ENCODE results near the gene KRTAP21-2. TPM values are rescaled to one million over a fixed set of nuclear protein-coding genes. Genes with fewer than 3 reads are reported as not detected.
"Not testable (repeated sequence)": the region's sequence is repeated elsewhere in the genome, so short reads cannot be mapped to it uniquely, and the experiment has no call there.

The KRTAP21-2 gene
- total RNA-seq, 4 donors from 2014 or later: not detected

DNA sequence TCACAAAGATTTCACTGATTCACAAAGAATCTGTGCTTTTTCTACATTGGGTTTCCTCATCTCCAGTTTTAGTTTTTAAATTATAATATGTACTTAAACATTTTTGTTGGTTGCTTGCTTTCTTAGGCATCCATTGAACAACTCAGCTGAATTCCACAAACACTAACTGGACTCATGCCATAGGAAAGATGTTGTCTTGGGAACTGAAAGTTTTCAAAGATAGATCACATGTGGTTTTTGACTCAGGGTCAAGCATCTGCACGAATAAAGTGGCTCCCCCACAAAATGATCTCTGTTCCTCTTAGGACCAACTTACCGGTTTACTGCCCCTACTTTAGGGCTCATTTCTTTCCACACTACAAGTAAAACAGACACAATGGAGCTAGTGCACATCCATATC is 11.2 kb upstream of the KRTAP21-2 start:
- ATAC-seq: no peak
- TF ChIP-seq CTCF (IDR thresholded peaks at IDR 0.05) (no peak), POLR2A (IDR thresholded peaks at IDR 0.05) (no peak), EP300 (IDR thresholded peaks at IDR 0.05) (no peak), POLR2AphosphoS5 (IDR thresholded peaks at IDR 0.05) (no peak)
- Histone ChIP-seq H3K4me1 (no peaks in the 10 kb centered on the region), H3K27ac (no peak overlapping the region), H3K4me3 (no peak overlapping the region), H3K27me3 (no peaks in the 10 kb centered on the region), H3K9me3 (no peaks in the 10 kb centered on the region), H3K36me3 (no peaks in the 10 kb centered on the region)
- 29 to 52% methylated on average over 2 of the region's 2 CpGs for WGBS, 2 donors (ENCODE audit: low coverage in 1 of 2)

DNA sequence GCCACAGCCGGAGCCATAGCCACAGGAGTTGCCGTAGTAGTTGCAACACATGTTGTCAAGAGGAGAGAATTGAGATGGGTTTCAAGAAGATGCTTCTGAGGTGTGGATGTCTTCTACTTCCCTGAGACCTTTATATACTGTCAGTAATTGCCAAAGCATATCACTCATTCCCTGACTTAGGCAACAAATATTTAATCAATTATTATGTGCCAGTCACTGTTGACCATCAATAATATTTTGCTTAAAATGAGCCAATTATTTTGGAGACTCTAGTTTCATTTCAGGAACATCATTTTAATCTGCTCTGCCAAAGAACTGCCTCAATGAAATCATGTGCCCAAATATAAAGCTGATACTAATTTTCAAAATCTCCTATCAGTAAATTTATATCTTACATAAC is 8.3 kb upstream of the KRTAP21-2 start, which contains the start of gene KRTAP21-1:
Gene KRTAP21-1 (minus strand): TSS at position 101 of the 400 bp plus-strand sequence. CDS start 50 bp downstream, at position 51.
- WGBS, 2 donors (ENCODE audit: low coverage in 1 of 2): 90 to 100% methylated on average over 2 of the region's 2 CpGs
- H3K27ac ChIP-seq, H3K36me3 ChIP-seq, ATAC-seq, H3K27me3 ChIP-seq, H3K9me3 ChIP-seq, H3K4me1 ChIP-seq, H3K4me3 ChIP-seq: not testable (repeated sequence)

DNA sequence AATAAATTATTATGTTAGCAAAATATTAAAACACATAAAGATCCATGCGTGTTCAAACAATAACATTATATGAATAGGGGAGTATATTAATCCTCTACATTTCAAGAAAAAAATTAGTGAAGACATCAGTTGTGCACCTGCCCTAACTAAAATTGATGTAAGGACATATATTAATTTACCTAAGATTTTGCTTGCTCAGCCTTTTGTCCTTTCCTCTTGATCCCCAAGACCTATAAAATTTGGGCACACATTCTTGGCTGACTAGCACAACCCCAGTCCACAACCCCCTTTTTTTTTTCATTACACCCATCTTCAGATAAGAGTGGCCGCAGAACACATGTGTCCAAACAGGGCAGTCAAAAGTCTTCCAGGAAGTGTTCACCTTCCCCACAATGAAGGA is 6.6 kb downstream of the KRTAP21-2 start:
- no peak for ATAC-seq
- H3K27me3 ChIP-seq: no peaks in the 10 kb centered on the region
- H3K36me3 ChIP-seq: no peaks in the 10 kb centered on the region
- no peaks in the 10 kb centered on the region for H3K9me3 ChIP-seq
- 78 to 90% methylated on average over 2 of the region's 2 CpGs for WGBS, 2 donors (ENCODE audit: low coverage in 1 of 2)
- TF ChIP-seq EP300 (IDR thresholded peaks at IDR 0.05) (no peak), POLR2AphosphoS5 (IDR thresholded peaks at IDR 0.05) (no peak), POLR2A (IDR thresholded peaks at IDR 0.05) (no peak), CTCF (IDR thresholded peaks at IDR 0.05) (no peak)
- no peaks in the 10 kb centered on the region for H3K4me1 ChIP-seq
- no peak overlapping the region for H3K27ac ChIP-seq
- no peak overlapping the region for H3K4me3 ChIP-seq

DNA sequence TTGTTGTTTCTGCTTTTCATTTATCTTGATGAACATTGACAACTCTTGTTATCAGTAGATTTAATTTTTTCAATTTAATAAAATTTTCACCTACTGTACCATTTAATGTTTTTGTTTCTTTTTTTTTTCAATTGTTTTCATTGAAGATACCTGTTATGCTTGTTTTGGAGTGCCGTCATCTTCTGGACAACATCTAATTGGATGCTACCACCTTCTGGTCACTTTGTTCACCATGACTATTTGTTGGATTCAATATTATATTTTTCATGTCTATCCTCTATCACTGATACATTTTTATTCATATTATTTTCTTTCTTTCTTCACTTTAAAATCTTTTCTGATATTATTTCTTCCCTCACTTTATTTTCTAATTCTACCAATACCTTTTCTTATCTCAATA is 14.0 kb downstream of the KRTAP21-2 start:
- Histone ChIP-seq H3K4me1 (no peaks in the 10 kb centered on the region), H3K36me3 (no peaks in the 10 kb centered on the region), H3K27ac (no peak overlapping the region), H3K9me3 (no peaks in the 10 kb centered on the region), H3K4me3 (no peak overlapping the region), H3K27me3 (no peaks in the 10 kb centered on the region)
- WGBS, 2 donors (ENCODE audit: low coverage in 1 of 2): 69 to 71% methylated on average over 1 of the region's 1 CpG
- no peak for TF ChIP-seq EP300 (IDR thresholded peaks at IDR 0.05)
- TF ChIP-seq POLR2AphosphoS5 (IDR thresholded peaks at IDR 0.05): no peak
- TF ChIP-seq CTCF (IDR thresholded peaks at IDR 0.05): no peak
- no peak for TF ChIP-seq POLR2A (IDR thresholded peaks at IDR 0.05)
- no peak for ATAC-seq

DNA sequence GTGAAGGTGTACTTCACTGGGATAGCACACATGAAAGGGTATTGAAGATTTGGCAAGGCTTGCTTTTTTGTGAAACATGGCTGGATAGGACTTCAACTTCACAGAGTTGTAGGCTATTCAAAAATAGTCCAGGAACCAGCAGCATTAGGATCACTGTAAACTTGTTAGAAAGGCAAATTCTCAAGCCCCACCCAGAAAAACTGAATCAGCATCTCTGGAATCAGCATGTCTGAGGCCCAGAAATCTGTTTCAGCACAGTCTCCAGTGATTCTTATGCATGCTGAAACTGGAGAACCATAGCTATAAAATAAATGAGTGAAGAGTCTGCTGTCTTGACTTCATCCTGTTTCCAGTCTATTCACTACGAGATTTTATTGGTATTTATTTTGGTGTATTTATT is 20.3 kb downstream of the KRTAP21-2 start:
- 69 to 75% methylated on average over 1 of the region's 1 CpG for WGBS, 2 donors (ENCODE audit: low coverage in 1 of 2)
- Histone ChIP-seq H3K36me3 (no peaks in the 10 kb centered on the region), H3K9me3 (no peaks in the 10 kb centered on the region), H3K27ac (no peak overlapping the region), H3K4me1 (no peaks in the 10 kb centered on the region), H3K27me3 (no peaks in the 10 kb centered on the region), H3K4me3 (no peak overlapping the region)
- no peak for TF ChIP-seq POLR2A (IDR thresholded peaks at IDR 0.05)
- TF ChIP-seq EP300 (IDR thresholded peaks at IDR 0.05): no peak
- no peak for ATAC-seq

- no peak for TF ChIP-seq POLR2A (IDR thresholded peaks at IDR 0.05)
- TF ChIP-seq EP300 (IDR thresholded peaks at IDR 0.05): no peak
- TF ChIP-seq POLR2AphosphoS5 (IDR thresholded peaks at IDR 0.05): no peak
- no peak for TF ChIP-seq CTCF (IDR thresholded peaks at IDR 0.05)
- no peak overlapping the region for H3K27ac ChIP-seq
- H3K36me3 ChIP-seq: no peaks in the 10 kb centered on the region
- H3K4me1 ChIP-seq: no peaks in the 10 kb centered on the region
- no peaks in the 10 kb centered on the region for H3K27me3 ChIP-seq
- 84 to 91% methylated on average over 1 of the region's 1 CpG for WGBS, 2 donors (ENCODE audit: low coverage in 1 of 2)
- no peak for ATAC-seq
- H3K9me3 ChIP-seq: no peaks in the 10 kb centered on the region
- H3K4me3 ChIP-seq: no peak overlapping the region
Measured at GRCh38 chr21:30719401-30719800, 27.7 kb downstream of the KRTAP21-2 start.
